Keratinocyte (primary cell): Measurements from ENCODE around the gene FBXO10. TPM values are rescaled to one million over a fixed set of nuclear protein-coding genes. Genes with fewer than 3 reads are reported as not detected.

Source experiments
- DNase-seq: peaks from one replicate; pipeline ENCODE4 v3.0.0-alpha.2; 2011; ENCODE audit warnings: low read depth, missing footprints, low spot score
- FAIRE-seq: peaks from 2 replicates; lab custom pipeline; 2011; peaks lifted over from hg19 to GRCh38; lab: Jason Lieb, UNC
- H2AFZ ChIP-seq: 2 replicates; pipeline ENCODE4 v1.6.0; 2012; ENCODE audit warnings: low read length, control low read depth, inconsistent platforms; ENCODE audit not compliant: control insufficient read depth
- H3K27ac ChIP-seq: 2 replicates; pipeline ENCODE4 v1.5.1; 2011; ENCODE audit warnings: low read length; ENCODE audit not compliant: control insufficient read depth, insufficient read depth
- H3K27me3 ChIP-seq: 3 replicates; pipeline ENCODE4 v1.6.0; 2011; ENCODE audit warnings: low read length; ENCODE audit not compliant: control insufficient read depth, insufficient read depth; ENCODE audit errors: extremely low read depth
- H3K36me3 ChIP-seq, 2 experiments: 2 replicates in 1 of 2; 3 replicates in 1 of 2; pipeline ENCODE4 v1.5.1; 2011; ENCODE audit warnings: low read length in 2 of 2, mild to moderate bottlenecking in 1 of 2; ENCODE audit not compliant: control insufficient read depth in 2 of 2, insufficient read depth in 2 of 2; ENCODE audit errors: extremely low read depth in 1 of 2
- H3K4me1 ChIP-seq: 3 replicates; pipeline ENCODE4 v1.5.1; 2011; ENCODE audit warnings: low read length; ENCODE audit not compliant: control insufficient read depth, insufficient read depth; ENCODE audit errors: extremely low read depth
- H3K4me2 ChIP-seq: 3 replicates; pipeline ENCODE4 v1.6.0; 2011; ENCODE audit warnings: low read depth, low read length; ENCODE audit not compliant: control insufficient read depth, insufficient read depth; ENCODE audit errors: extremely low read depth
- H3K4me3 ChIP-seq, 3 experiments: fragments of 200-600 bp in 1 of 3; sonication (generic) in 1 of 3; 2 replicates in 2 of 3; 3 replicates in 1 of 3; pipeline ENCODE4 v1.5.1; 2011 to 2016; ENCODE audit warnings: low read length in 3 of 3, mild to moderate bottlenecking in 3 of 3, control low read depth in 2 of 3, inconsistent platforms in 1 of 3, low read depth in 1 of 3, mixed read lengths in 1 of 3, mixed run types in 1 of 3, moderate library complexity in 1 of 3; ENCODE audit not compliant: control insufficient read depth in 2 of 3, insufficient read depth in 2 of 3; ENCODE audit errors: extremely low read depth in 1 of 3
- H3K79me2 ChIP-seq: 2 replicates; pipeline ENCODE4 v1.6.0; 2012; ENCODE audit warnings: low read length; ENCODE audit not compliant: control insufficient read depth, insufficient read depth
- H3K9ac ChIP-seq: 3 replicates; pipeline ENCODE4 v1.6.0; 2011; ENCODE audit warnings: low read length; ENCODE audit not compliant: control insufficient read depth, insufficient read depth; ENCODE audit errors: extremely low read depth
- H3K9me1 ChIP-seq: 3 replicates; pipeline ENCODE4 v1.6.0; 2011; ENCODE audit warnings: low read length; ENCODE audit not compliant: control insufficient read depth, insufficient read depth; ENCODE audit errors: extremely low read depth
- H3K9me3 ChIP-seq: 2 replicates; pipeline ENCODE4 v1.5.1; 2012; ENCODE audit warnings: low read depth, low read length; ENCODE audit not compliant: control insufficient read depth
- H4K20me1 ChIP-seq: 3 replicates; pipeline ENCODE4 v1.6.0; 2011; ENCODE audit warnings: low read length; ENCODE audit not compliant: control insufficient read depth, insufficient read depth; ENCODE audit errors: extremely low read depth
- CTCF ChIP-seq, 3 experiments: IDR thresholded peaks in 1 of 3; conservative IDR thresholded peaks in 1 of 3; optimal IDR thresholded peaks in 1 of 3; 2 replicates in 2 of 3; 3 replicates in 1 of 3; pipeline versions ENCODE3 to v1.5.1; 2011; ENCODE audit warnings: low read length in 3 of 3, mild to moderate bottlenecking in 3 of 3, moderate library complexity in 2 of 3, control low read depth in 1 of 3, inconsistent platforms in 1 of 3; ENCODE audit not compliant: insufficient read depth in 2 of 3; ENCODE audit errors: extremely low read depth in 1 of 3
- EZH2 ChIP-seq: IDR thresholded peaks from one replicate; pipeline ENCODE4 v1.6.1; 2012; ENCODE audit warnings: inconsistent platforms, mild to moderate bottlenecking, low read length, moderate library complexity
- dilution Hi-C: fragments of 300-500 bp; cut with MboI; formaldehyde crosslinking; loops from one replicate; pipeline ENCODE4 v1.7.0; 2020; ENCODE audit warnings: low sequenced_read_pairs; ENCODE audit not compliant: extremely low pct_ligation_motif_present
- polyA plus RNA-seq, 5 experiments: library from polyadenylated mRNA; depleted of rRNA in 3 of 5; stranded (reverse) in 3 of 5; stranded (forward) in 1 of 5; unstranded in 1 of 5; fragments of >200 nt; gene quantifications; 1 replicate in 1 of 5; 2 replicates in 3 of 5; 3 replicates in 1 of 5; pipeline versions ENCODE4 v1.2.1 to v1.2.3, GENCODE V29; 2011 to 2012; ENCODE audit warnings: missing spikeins in 2 of 5, low read depth in 1 of 5, low replicate concordance in 1 of 5

The FBXO10 gene
- polyA plus RNA-seq, 1 donor (not counting 4 experiments of a cell fraction or from before 2014, with no cell fraction given): 4.1 TPM

DNA sequence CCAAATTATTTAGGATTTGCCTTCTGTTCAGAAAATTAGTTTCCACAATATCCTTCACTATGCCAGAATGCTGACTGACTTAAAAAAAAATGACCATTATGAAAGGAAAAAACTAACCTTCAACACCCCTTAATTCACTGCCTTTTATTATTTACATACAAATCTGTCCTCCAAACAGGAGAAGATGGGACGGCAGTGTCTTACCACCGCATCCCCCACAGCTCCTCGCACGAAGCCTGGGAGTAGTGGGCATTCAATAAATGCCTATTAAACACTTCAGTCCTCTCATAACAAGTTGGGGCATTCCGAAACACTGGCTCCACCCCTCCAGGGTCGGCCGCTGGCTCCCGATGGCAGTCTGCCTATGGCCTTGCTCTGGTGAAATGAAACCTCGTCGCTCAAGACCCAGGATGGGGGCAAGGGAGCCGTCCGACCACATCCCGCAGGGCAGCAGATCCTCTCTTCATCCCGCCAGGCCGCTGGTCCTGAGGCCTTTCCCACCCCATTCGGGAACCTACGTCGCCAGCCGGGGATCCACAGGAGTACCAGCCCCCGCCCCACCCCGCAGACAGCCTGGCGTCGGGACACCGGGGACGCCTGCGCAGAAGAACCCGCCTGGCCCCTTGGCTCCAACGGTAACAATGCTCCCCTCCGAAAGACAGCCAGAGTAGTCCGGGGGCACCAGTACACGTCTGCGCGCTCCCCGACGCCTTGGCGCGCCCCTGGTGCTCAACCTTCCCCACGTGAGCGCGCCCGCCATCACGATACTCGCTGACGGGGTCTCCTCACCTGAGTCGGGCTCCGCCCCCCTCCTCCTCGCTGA, 111.5 kb downstream of the FBXO10 start:
- peak overlapping the region; percentile 93 for H3K9ac ChIP-seq
- peak overlapping the region; percentile 66 to 85 (median 82) for H3K4me3 ChIP-seq
- H3K79me2 ChIP-seq: peaks cover 45% of the 10 kb centered on the region
- no peaks in the 10 kb centered on the region for H3K9me3 ChIP-seq
- H3K27ac ChIP-seq: peak overlapping the region; percentile 95
- H3K4me1 ChIP-seq: peaks cover 22% of the 10 kb centered on the region
- DNase-seq: no peak
- H3K4me2 ChIP-seq: peak overlapping the region; percentile 96
- TF ChIP-seq CTCF (optimal IDR thresholded peaks at IDR 0.05 in 1 of 3, IDR thresholded peaks at IDR 0.05 in 1 of 3, conservative IDR thresholded peaks at IDR 0.05 in 1 of 3; ENCODE audit: extremely low read depth in 1 of 3, insufficient read depth in 2 of 3, low read length in 3 of 3): no peak
- no peak for TF ChIP-seq EZH2
- dilution Hi-C loops: no loop called here
- no peaks in the 10 kb centered on the region for H4K20me1 ChIP-seq
- H2AFZ ChIP-seq: peak overlapping the region; percentile 83
- no peaks in the 10 kb centered on the region for H3K36me3 ChIP-seq
- no peaks in the 10 kb centered on the region for H3K9me1 ChIP-seq
- H3K27me3 ChIP-seq: no peaks in the 10 kb centered on the region
- peak; percentile 48 for FAIRE-seq

- Histone ChIP-seq H3K4me3 (peak overlapping the region; percentile 66 to 85 (median 82)), H3K4me1 (peaks cover 22% of the 10 kb centered on the region), H3K27me3 (no peaks in the 10 kb centered on the region), H3K9me3 (no peaks in the 10 kb centered on the region), H4K20me1 (no peaks in the 10 kb centered on the region), H3K9me1 (no peaks in the 10 kb centered on the region), H3K9ac (peak overlapping the region; percentile 93), H2AFZ (no peak overlapping the region), H3K79me2 (peaks cover 49% of the 10 kb centered on the region), H3K36me3 (no peaks in the 10 kb centered on the region), H3K27ac (peak overlapping the region; percentile 95), H3K4me2 (peak overlapping the region; percentile 96)
- FAIRE-seq (no peak), DNase-seq (no peak)
- TF ChIP-seq EZH2: no peak
- TF ChIP-seq CTCF (optimal IDR thresholded peaks at IDR 0.05 in 1 of 3, IDR thresholded peaks at IDR 0.05 in 1 of 3, conservative IDR thresholded peaks at IDR 0.05 in 1 of 3; ENCODE audit: extremely low read depth in 1 of 3, insufficient read depth in 2 of 3, low read length in 3 of 3): no peak
- dilution Hi-C loops: no loop called here
Observed at GRCh38 chr9:37464006-37464405, 112.2 kb downstream of the FBXO10 start.

Other genes starting within 250 kb of the FBXO10 start
- gene GRHPR, start 153.7 kb downstream of the FBXO10 start, polyA plus RNA-seq: 116 to 173 TPM (median 130 TPM) in 3 replicates
- gene ZBTB5, start 110.9 kb downstream of the FBXO10 start, polyA plus RNA-seq: 10.2 to 14.5 TPM (median 12.6 TPM) in 3 replicates
- gene POLR1E, start 90.4 kb downstream of the FBXO10 start, polyA plus RNA-seq: 31.8 to 44.4 TPM (median 39.9 TPM) in 3 replicates
- gene TOMM5, start 16.2 kb upstream of the FBXO10 start, polyA plus RNA-seq: 175 to 232 TPM (median 193 TPM) in 3 replicates
- 0.01 to 0.06 TPM (median 0.01 TPM) in 3 replicates for gene FRMPD1, start 74.6 kb upstream of the FBXO10 start, polyA plus RNA-seq
- gene TRMT10B, start 177.4 kb upstream of the FBXO10 start, polyA plus RNA-seq: 4.0 to 6.9 TPM (median 6.8 TPM) in 3 replicates
- 24.8 to 48.8 TPM (median 37.1 TPM) in 3 replicates for gene EXOSC3, start 208.7 kb upstream of the FBXO10 start, polyA plus RNA-seq
- 27.6 to 29.7 TPM (median 29.2 TPM) in 3 replicates for gene DCAF10, start 224.4 kb upstream of the FBXO10 start, polyA plus RNA-seq